ENCODE results near the gene ERC1.

GRCh38 chr12:953776-954175 is 37.2 kb upstream of the ERC1 start:
- TF ChIP-seq POLR2A (IDR thresholded peaks at IDR 0.05; ENCODE audit: low read depth, low read length), result no peak
- TF ChIP-seq, protein P1, sequence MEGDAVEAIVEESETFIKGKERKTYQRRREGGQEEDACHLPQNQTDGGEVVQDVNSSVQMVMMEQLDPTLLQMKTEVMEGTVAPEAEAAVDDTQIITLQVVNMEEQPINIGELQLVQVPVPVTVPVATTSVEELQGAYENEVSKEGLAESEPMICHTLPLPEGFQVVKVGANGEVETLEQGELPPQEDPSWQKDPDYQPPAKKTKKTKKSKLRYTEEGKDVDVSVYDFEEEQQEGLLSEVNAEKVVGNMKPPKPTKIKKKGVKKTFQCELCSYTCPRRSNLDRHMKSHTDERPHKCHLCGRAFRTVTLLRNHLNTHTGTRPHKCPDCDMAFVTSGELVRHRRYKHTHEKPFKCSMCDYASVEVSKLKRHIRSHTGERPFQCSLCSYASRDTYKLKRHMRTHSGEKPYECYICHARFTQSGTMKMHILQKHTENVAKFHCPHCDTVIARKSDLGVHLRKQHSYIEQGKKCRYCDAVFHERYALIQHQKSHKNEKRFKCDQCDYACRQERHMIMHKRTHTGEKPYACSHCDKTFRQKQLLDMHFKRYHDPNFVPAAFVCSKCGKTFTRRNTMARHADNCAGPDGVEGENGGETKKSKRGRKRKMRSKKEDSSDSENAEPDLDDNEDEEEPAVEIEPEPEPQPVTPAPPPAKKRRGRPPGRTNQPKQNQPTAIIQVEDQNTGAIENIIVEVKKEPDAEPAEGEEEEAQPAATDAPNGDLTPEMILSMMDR (IDR thresholded peaks at IDR 0.05; ENCODE audit: extremely low read depth in 1 of 2, insufficient read depth in 1 of 2, low read depth in 1 of 2, low read length in 2 of 2), result no peak
